ENCODE measurements around the gene TRIM3. TPM values are rescaled to one million over a fixed set of nuclear protein-coding genes. Genes with fewer than 3 reads are reported as not detected.

TRIM3 gene
- total RNA-seq, 1 experiment from 2014 or later, result 14.4 TPM

- H3K9ac ChIP-seq (ENCODE audit: extremely low read depth, insufficient read length, low read length), result no peak overlapping the region
- no peak overlapping the region for H3T11ph ChIP-seq (ENCODE audit: low read length)
- Mint-ChIP-seq H3K9me3 (no peaks in the 10 kb centered on the region), H3K4me1 (no peaks in the 10 kb centered on the region), H3K4me3 (no peak overlapping the region), H3K36me3 (ENCODE audit: insufficient read depth in 1 of 3, low read depth in 3 of 3) (peaks cover 0 to 17% (median 6%) of the 10 kb centered on the region in 3 experiments; a peak in 3 of 7 replicates), H3K27ac (no peak overlapping the region), H3K27me3 (ENCODE audit: low read depth) (no peaks in the 10 kb centered on the region)
- H3K18ac ChIP-seq (ENCODE audit: insufficient read length, low read depth, low read length), result no peak overlapping the region
- H2AFZ ChIP-seq (ENCODE audit: low read length), result no peak overlapping the region
- no peaks in the 10 kb centered on the region for H4K20me1 ChIP-seq (ENCODE audit: control insufficient read depth, insufficient read depth, insufficient read length)
- no peak for DNase-seq
- no peak overlapping the region for H3K14ac ChIP-seq (ENCODE audit: insufficient read depth, low read length)
- H3K27ac ChIP-seq (ENCODE audit: insufficient read length, low read depth, low read length), result no peak overlapping the region
- H2BK5ac ChIP-seq (ENCODE audit: insufficient read length, low read length), result no peak overlapping the region
- no peak overlapping the region for H4K8ac ChIP-seq (replicated peaks; ENCODE audit: insufficient read length, low read depth, low read length)
- no peaks in the 10 kb centered on the region for H3K27me3 ChIP-seq (ENCODE audit: insufficient read depth, low read length)
- H4K5ac ChIP-seq (ENCODE audit: insufficient read length, low read depth, low read length), result no peak overlapping the region
- H2BK15ac ChIP-seq (ENCODE audit: low read depth, low read length), result no peak overlapping the region
- no peak overlapping the region for H2BK12ac ChIP-seq (ENCODE audit: insufficient read length, low read depth, low read length)
- no peaks in the 10 kb centered on the region for H3K4me1 ChIP-seq (ENCODE audit: insufficient read depth, low read length)
- H3K79me2 ChIP-seq (ENCODE audit: insufficient read depth, low read length), result no peaks in the 10 kb centered on the region
- no peaks in the 10 kb centered on the region for H3K79me1 ChIP-seq (ENCODE audit: insufficient read depth, low read depth, low read length, poor library complexity, severe bottlenecking)
- no peak overlapping the region for H3K4ac ChIP-seq (ENCODE audit: low read depth, low read length)
- H3K23ac ChIP-seq (ENCODE audit: insufficient read length, low read depth, low read length), result no peak overlapping the region
- WGBS (ENCODE audit: extremely low coverage, insufficient read length, low lambda C conversion rate), result no CpG with 5 or more reads among the region's 2 CpGs
- no peak overlapping the region for H3K56ac ChIP-seq (ENCODE audit: insufficient read length, low read depth, low read length)
- no peak overlapping the region for H4K91ac ChIP-seq (ENCODE audit: insufficient read length, low read depth, low read length)
- no peak overlapping the region for H2BK20ac ChIP-seq (ENCODE audit: low read depth, low read length, poor library complexity, severe bottlenecking)
- no peak overlapping the region for H2AK5ac ChIP-seq (ENCODE audit: insufficient read length, low read length)
- no peak for TF ChIP-seq CTCF (conservative IDR thresholded peaks at IDR 0.05)
- H3K23me2 ChIP-seq (ENCODE audit: insufficient read length, low read depth, low read length, poor library complexity, severe bottlenecking), result no peaks in the 10 kb centered on the region
- H3K4me2 ChIP-seq (ENCODE audit: insufficient read depth, insufficient read length, low read length), result no peak overlapping the region
- no peak overlapping the region for H2BK120ac ChIP-seq (ENCODE audit: low read depth, low read length, poor library complexity, severe bottlenecking)
- no peaks in the 10 kb centered on the region for H3K9me3 ChIP-seq (ENCODE audit: control insufficient read depth, low read depth, low read length)
Observed at GRCh38 chr11:6453152-6453551, 20.6 kb downstream of the TRIM3 start.

All from H9 (cell line).